Measurements from ENCODE around the gene GOLGA6L10.
"Not testable (repeated sequence)": the region's sequence is repeated elsewhere in the genome, so short reads cannot be mapped to it uniquely, and the experiment has no call there.

GOLGA6L10 gene

GRCh38 chr15:82303956-82304777, 45.1 kb downstream of the GOLGA6L10 start:
- Histone ChIP-seq H3K27ac (no peak overlapping the region), H3K27me3 (no peaks in the 10 kb centered on the region), H3K9me3 (no peaks in the 10 kb centered on the region), H3K4me1 (peaks cover 0 to 7% (median 0%) of the 10 kb centered on the region in 4 donors), H3K4me3 (no peak overlapping the region), H3K36me3 (no peaks in the 10 kb centered on the region)
- no peak for DNase-seq
- intact Hi-C loops (cut with DNase I; ENCODE audit: low total_unique reads): no loop called here
- TF ChIP-seq CTCF (IDR thresholded peaks at IDR 0.05): no peak

- Histone ChIP-seq H3K27me3 (peaks cover 0 to 2% of the 10 kb centered on the region in 2 donors), H3K36me3 (no peaks in the 10 kb centered on the region), H3K4me1 (peaks cover 0 to 7% (median 0%) of the 10 kb centered on the region in 4 donors), H3K9me3 (no peaks in the 10 kb centered on the region), H3K4me3 (no peak overlapping the region), H3K27ac (no peak overlapping the region)
- no peak for DNase-seq
- no peak for TF ChIP-seq CTCF (IDR thresholded peaks at IDR 0.05)
- intact Hi-C loops (cut with DNase I; ENCODE audit: low total_unique reads): no loop called here
Measured at GRCh38 chr15:82301296-82302016, 47.8 kb downstream of the GOLGA6L10 start.

GRCh38 chr15:82300883-82301282, 48.4 kb downstream of the GOLGA6L10 start:
- no peak for TF ChIP-seq CTCF (IDR thresholded peaks at IDR 0.05)
- H3K4me3 ChIP-seq: no peak overlapping the region
- DNase-seq: no peak
- H3K27ac ChIP-seq: no peak overlapping the region
- H3K9me3 ChIP-seq: no peaks in the 10 kb centered on the region
- H3K27me3 ChIP-seq: peaks cover 0 to 2% of the 10 kb centered on the region in 2 donors
- intact Hi-C loops (cut with DNase I; ENCODE audit: low total_unique reads): no loop called here
- no peaks in the 10 kb centered on the region for H3K36me3 ChIP-seq
- peaks cover 0 to 7% (median 0%) of the 10 kb centered on the region in 4 donors for H3K4me1 ChIP-seq

GRCh38 chr15:82300326-82300725, 48.9 kb downstream of the GOLGA6L10 start:
- H3K4me3 ChIP-seq; H3K4me1 ChIP-seq; H3K36me3 ChIP-seq; H3K27me3 ChIP-seq; H3K27ac ChIP-seq; intact Hi-C loops (cut with DNase I; ENCODE audit: low total_unique reads); DNase-seq; H3K9me3 ChIP-seq: not testable (repeated sequence)

GRCh38 chr15:82299511-82299914, 49.8 kb downstream of the GOLGA6L10 start:
- H3K4me3 ChIP-seq; intact Hi-C loops (cut with DNase I; ENCODE audit: low total_unique reads); H3K27me3 ChIP-seq: not testable (repeated sequence)

GRCh38 chr15:82298520-82298919, 50.8 kb downstream of the GOLGA6L10 start:
- Histone ChIP-seq H3K36me3 (no peaks in the 10 kb centered on the region), H3K27me3 (peaks cover 0 to 2% of the 10 kb centered on the region in 2 donors), H3K9me3 (no peaks in the 10 kb centered on the region), H3K4me3 (no peak overlapping the region), H3K27ac (no peak overlapping the region), H3K4me1 (peaks cover 0 to 7% (median 0%) of the 10 kb centered on the region in 4 donors)
- DNase-seq: no peak
- intact Hi-C loops (cut with DNase I; ENCODE audit: low total_unique reads): no loop called here
- no peak for TF ChIP-seq CTCF (IDR thresholded peaks at IDR 0.05)

More at GRCh38 chr15:82299511-82299914, 49.8 kb downstream of the GOLGA6L10 start:
- not testable (repeated sequence) for H3K4me1 ChIP-seq, H3K9me3 ChIP-seq, DNase-seq, H3K27ac ChIP-seq, H3K36me3 ChIP-seq
